Spleen (tissue), 11 donors: ENCODE results near the gene CAMK2N2. TPM values are rescaled to one million over a fixed set of nuclear protein-coding genes. Genes with fewer than 3 reads are reported as not detected.
A peak's percentile ranks its signal among the peaks of the same experiment; 100 is the strongest.

Experiments
- DNase-seq: peaks from one replicate; pipeline ENCODE4 v3.0.0-alpha.2; 2020
- H3K27ac ChIP-seq, 8 donors: fragments of 200-600 bp; sonication (generic) in 7 of 8; 1 replicate in 4 of 8; 2 replicates in 4 of 8; pipeline versions ENCODE4 v1.5.0 to v1.8.0; 2016 to 2021; ENCODE audit warnings: inconsistent platforms in 4 of 8, mild to moderate bottlenecking in 4 of 8, moderate library complexity in 1 of 8
- H3K27me3 ChIP-seq, 7 donors: fragments of 200-600 bp; sonication (generic) in 6 of 7; replicated peaks in 1 of 7; 1 replicate in 4 of 7; 2 replicates in 3 of 7; pipeline versions ENCODE4 v1.5.0 to v1.8.0; 2016 to 2021; ENCODE audit warnings: inconsistent platforms in 3 of 7, mild to moderate bottlenecking in 1 of 7
- H3K36me3 ChIP-seq, 6 donors: fragments of 200-600 bp; sonication (generic) in 5 of 6; 1 replicate in 4 of 6; 2 replicates in 2 of 6; pipeline versions ENCODE4 v1.5.0 to v1.8.0; 2016 to 2021; ENCODE audit warnings: inconsistent platforms in 2 of 6
- H3K4me1 ChIP-seq, 6 donors: fragments of 200-600 bp; sonication (generic) in 5 of 6; 1 replicate in 3 of 6; 2 replicates in 3 of 6; pipeline versions ENCODE4 v1.5.0 to v1.8.0; 2016 to 2021; ENCODE audit warnings: inconsistent platforms in 3 of 6
- H3K4me3 ChIP-seq, 8 donors: fragments of 200-600 bp; sonication (generic) in 7 of 8; 1 replicate in 4 of 8; 2 replicates in 4 of 8; pipeline versions ENCODE4 v1.5.0 to v1.8.0; 2016 to 2021; ENCODE audit warnings: inconsistent platforms in 4 of 8, mild to moderate bottlenecking in 4 of 8, moderate library complexity in 2 of 8
- H3K9me3 ChIP-seq, 8 donors: fragments of 200-600 bp; sonication (generic) in 7 of 8; 1 replicate in 4 of 8; 2 replicates in 4 of 8; pipeline versions ENCODE4 v1.5.0 to v1.8.0; 2016 to 2021; ENCODE audit warnings: inconsistent platforms in 4 of 8
- CTCF ChIP-seq, 11 experiments: fragments of 200-600 bp in 7 of 11; fragments of 450-650 bp in 4 of 11; sonication (generic) in 4 of 11; IDR thresholded peaks in 8 of 11; conservative IDR thresholded peaks in 3 of 11; 1 replicate in 7 of 11; 2 replicates in 4 of 11; pipeline versions ENCODE4 v1.4.0 to v1.8.0; 2016 to 2021; ENCODE audit warnings: antibody characterized with exemption in 11 of 11, inconsistent platforms in 4 of 11, mild to moderate bottlenecking in 1 of 11
- POLR2A ChIP-seq, 3 donors: fragments of 450-650 bp; IDR thresholded peaks; one replicate each; pipeline ENCODE4 v1.5.1; 2017; ENCODE audit warnings: antibody characterized with exemption in 3 of 3, mild to moderate bottlenecking in 1 of 3
- POLR2AphosphoS5 ChIP-seq, 3 donors: sonication (generic); formaldehyde crosslinking; IDR thresholded peaks; one replicate each; pipeline ENCODE4 v1.5.1; 2017; ENCODE audit warnings: antibody characterized with exemption in 3 of 3
- WGBS, 5 donors: extraction: QIAGEN DNeasy Blood & Tissue Kit in 3 of 5; methylation state at CpG; one replicate each; pipeline versions ENCODE4 v1.1.5 to v1.1.7; 2013 to 2018; 5-methylcytosine and 5-hydroxymethylcytosine counted together
- intact Hi-C: fragments of 100-400 bp; cut with DNase I; formaldehyde crosslinking; loops from one replicate; pipeline ENCODE4 v1.15.0; 2023; ENCODE audit warnings: low total_unique reads
- polyA plus RNA-seq, 3 donors: library from polyadenylated mRNA; stranded (reverse); fragments of 200-250 nt; gene quantifications; one replicate each; pipeline ENCODE4 v1.2.1, GENCODE V29; 2013
- total RNA-seq, 7 donors: library from RNA; depleted of rRNA in 3 of 7; stranded (reverse); fragments of >200 nt in 3 of 7; fragmentation: NEBNext Ultra II Directional in 4 of 7; extraction: Animal tissue kit (Norgen Biotek cat#: 25700) in 4 of 7; gene quantifications; one replicate each; pipeline versions ENCODE4 v1.1.0 to v1.2.1, GENCODE V29; 2016 to 2021
- donor health status: healthy with polysubstance abuse.
- donor health status: DM: no; HTN: no; CAD: no; lungs with moderate emphysema.
- donor health status: DM: no; HTN: no; CAD: no.
- donor health status: Bipolar disorder and iron deficiency.
- donor health status: healthy.
- donor health status: DM: no; HTN: no; CAD: no.
- donor health status: DM: yes; HTN: yes; CAD: no.

The CAMK2N2 gene
- total and polyA plus RNA-seq, 10 donors = 0.08 to 0.35 TPM; not detected in 8

DNA sequence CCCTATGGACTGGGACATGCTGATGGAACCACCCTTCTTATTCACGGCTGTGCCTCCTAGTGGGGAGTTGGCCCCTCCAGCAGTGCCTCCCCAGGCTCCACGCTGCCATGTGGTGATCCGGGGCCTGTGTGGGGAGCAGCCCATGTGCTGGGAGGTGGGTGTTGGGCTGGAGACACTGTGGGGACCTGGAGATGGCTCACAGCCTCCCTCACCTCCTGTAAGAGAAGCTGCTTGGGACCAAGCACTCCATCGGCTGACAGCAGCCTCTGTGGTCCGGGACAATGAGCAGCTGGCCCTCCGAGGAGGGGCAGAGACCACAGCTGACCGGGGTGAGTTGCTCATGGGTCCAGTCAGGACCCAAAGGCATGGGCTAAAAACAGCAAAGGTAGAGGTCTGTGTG lies 21.6 kb downstream of the CAMK2N2 start:
- no peak for TF ChIP-seq POLR2A (IDR thresholded peaks at IDR 0.05)
- no peak for TF ChIP-seq CTCF (IDR thresholded peaks at IDR 0.05 in 8 of 11, conservative IDR thresholded peaks at IDR 0.05 in 3 of 11)
- peak in 1 of 3 donors; percentile 52 for TF ChIP-seq POLR2AphosphoS5 (IDR thresholded peaks at IDR 0.05)
- H3K36me3 ChIP-seq = peaks cover 0 to 36% (median 27%) of the 10 kb centered on the region in 6 donors
- H3K4me3 ChIP-seq = no peak overlapping the region
- DNase-seq = no peak
- intact Hi-C loops = loop anchor here (10.0 kb wide), 1 partner anchor 85 kb away; the partner anchor contains the start of gene DVL3
- no peaks in the 10 kb centered on the region for H3K9me3 ChIP-seq
- 79 to 89% (median 83%) methylated on average over 5 to 7 of the region's 7 CpGs for WGBS, 5 donors
- H3K27me3 ChIP-seq = peaks cover 0 to 19% (median 0%) of the 10 kb centered on the region in 7 donors
- H3K4me1 ChIP-seq = peaks cover 0 to 13% (median 8%) of the 10 kb centered on the region in 6 donors
- no peak overlapping the region for H3K27ac ChIP-seq

GRCh38 chr3:184239221-184239620 lies 22.1 kb downstream of the CAMK2N2 start:
- H3K9me3 ChIP-seq = no peaks in the 10 kb centered on the region
- WGBS, 5 donors = 88 to 94% (median 92%) methylated on average over 7 to 8 of the region's 8 CpGs
- no peak overlapping the region for H3K4me3 ChIP-seq
- no peak overlapping the region for H3K27ac ChIP-seq
- H3K4me1 ChIP-seq = peaks cover 0 to 13% (median 8%) of the 10 kb centered on the region in 6 donors
- H3K36me3 ChIP-seq = peaks cover 0 to 31% (median 23%) of the 10 kb centered on the region in 6 donors
- DNase-seq = no peak
- no peak for TF ChIP-seq POLR2A (IDR thresholded peaks at IDR 0.05)
- TF ChIP-seq CTCF (IDR thresholded peaks at IDR 0.05 in 8 of 11, conservative IDR thresholded peaks at IDR 0.05 in 3 of 11) = no peak
- no peak for TF ChIP-seq POLR2AphosphoS5 (IDR thresholded peaks at IDR 0.05)
- intact Hi-C loops = no loop called here
- H3K27me3 ChIP-seq = peaks cover 0 to 24% (median 0%) of the 10 kb centered on the region in 7 donors

DNA sequence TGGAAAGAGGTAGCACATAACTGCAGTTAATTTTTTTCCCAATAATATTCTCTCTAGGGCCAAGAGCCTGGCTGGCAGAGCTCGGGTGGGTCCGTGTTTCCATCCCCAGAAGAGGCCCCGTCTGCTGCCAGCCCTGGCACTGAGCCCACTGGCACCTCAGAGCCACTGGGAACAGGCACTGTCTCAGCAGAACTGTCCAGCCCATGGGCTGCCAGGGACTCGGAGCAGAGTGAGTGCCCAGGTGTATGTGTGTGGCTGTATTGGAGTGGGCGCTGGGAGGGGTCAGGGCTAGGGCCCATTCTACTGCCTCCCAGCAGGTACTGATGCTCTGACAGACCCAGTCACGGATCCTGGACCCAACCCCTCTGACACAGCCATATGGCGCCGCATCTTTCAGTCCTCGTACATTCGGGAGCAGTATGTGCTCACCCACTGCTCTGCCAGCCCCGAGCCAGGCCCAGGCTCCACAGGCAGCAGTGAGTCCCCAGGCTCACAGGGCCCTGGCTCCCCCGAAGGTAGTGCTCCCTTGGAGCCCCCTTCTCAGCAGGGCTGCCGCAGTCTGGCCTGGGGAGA lies 23.0 kb downstream of the CAMK2N2 start:
- H3K4me1 ChIP-seq = peaks cover 0 to 13% (median 8%) of the 10 kb centered on the region in 6 donors
- H3K27me3 ChIP-seq = peaks cover 0 to 33% (median 0%) of the 10 kb centered on the region in 7 donors
- no peak for DNase-seq
- 75 to 85% (median 84%) methylated on average over 9 to 13 of the region's 13 CpGs for WGBS, 5 donors
- no peak for TF ChIP-seq CTCF (IDR thresholded peaks at IDR 0.05 in 8 of 11, conservative IDR thresholded peaks at IDR 0.05 in 3 of 11)
- TF ChIP-seq POLR2A (IDR thresholded peaks at IDR 0.05) = no peak
- TF ChIP-seq POLR2AphosphoS5 (IDR thresholded peaks at IDR 0.05) = peak in 1 of 3 donors; percentile 16
- intact Hi-C loops = no loop called here
- H3K4me3 ChIP-seq = no peak overlapping the region
- no peaks in the 10 kb centered on the region for H3K9me3 ChIP-seq
- no peak overlapping the region for H3K27ac ChIP-seq
- peaks cover 0 to 23% (median 14%) of the 10 kb centered on the region in 6 donors for H3K36me3 ChIP-seq

- no peak for TF ChIP-seq CTCF (IDR thresholded peaks at IDR 0.05 in 8 of 11, conservative IDR thresholded peaks at IDR 0.05 in 3 of 11)
- WGBS, 5 donors = 24 to 38% (median 30%) methylated on average over 1 of the region's 1 CpG
- Histone ChIP-seq H3K27ac (no peak overlapping the region), H3K36me3 (peaks cover 0 to 17% (median 8%) of the 10 kb centered on the region in 6 donors), H3K4me1 (peaks cover 0 to 13% (median 8%) of the 10 kb centered on the region in 6 donors), H3K9me3 (no peaks in the 10 kb centered on the region), H3K4me3 (no peak overlapping the region), H3K27me3 (peaks cover 0 to 38% (median 5%) of the 10 kb centered on the region in 7 donors)
- DNase-seq = no peak
- intact Hi-C loops = no loop called here
Measured at GRCh38 chr3:184237807-184238206, 23.5 kb downstream of the CAMK2N2 start.
